Hippocampal formation (tissue), 2 donors: ENCODE data around the gene SMIM5.

Experiments used
- DNase-seq, 2 donors: peaks; one replicate each; lab custom pipeline; 2025; lab: John Stamatoyannopoulos, UW

Gene SMIM5

DNA sequence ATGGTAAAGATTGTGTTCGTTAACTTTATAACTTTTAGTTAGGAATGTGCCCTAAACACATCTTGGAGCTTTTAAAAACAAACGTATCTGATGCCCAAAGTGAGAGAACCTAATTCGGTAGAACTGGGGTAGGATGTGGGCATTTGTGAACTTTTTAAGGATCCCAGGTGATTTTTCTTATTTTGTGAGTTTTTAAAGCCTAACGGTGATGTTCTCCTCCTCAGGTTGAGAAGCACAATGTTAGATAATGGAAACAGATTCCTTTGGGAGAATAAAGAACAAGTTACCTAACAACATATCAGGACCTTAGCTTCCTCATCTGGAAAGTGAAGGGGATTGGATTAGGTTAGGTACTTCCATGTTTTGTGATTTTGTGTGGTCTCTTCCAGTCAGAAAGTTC is 34.6 kb downstream of the SMIM5 start:
- DNase-seq, result no peak

DNA sequence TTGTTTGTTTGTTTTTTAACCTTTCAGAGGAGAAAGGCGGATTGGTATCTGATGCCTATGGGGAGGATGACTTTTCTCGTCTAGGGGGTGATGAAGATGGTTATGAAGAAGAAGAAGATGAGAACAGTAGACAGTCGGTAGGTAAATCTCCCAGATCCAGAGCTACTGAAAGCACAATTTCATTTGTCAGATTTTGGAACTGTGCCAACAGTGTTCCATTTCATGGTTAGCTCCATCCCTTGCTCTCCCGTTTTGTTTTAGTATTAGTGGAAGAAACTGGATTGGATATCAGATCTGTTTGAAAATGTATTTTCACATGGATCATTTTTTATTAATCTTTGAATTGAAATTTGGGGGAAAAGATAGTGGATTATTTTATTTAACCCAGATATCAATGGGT is 35.3 kb downstream of the SMIM5 start:
- DNase-seq, result no peak

DNA sequence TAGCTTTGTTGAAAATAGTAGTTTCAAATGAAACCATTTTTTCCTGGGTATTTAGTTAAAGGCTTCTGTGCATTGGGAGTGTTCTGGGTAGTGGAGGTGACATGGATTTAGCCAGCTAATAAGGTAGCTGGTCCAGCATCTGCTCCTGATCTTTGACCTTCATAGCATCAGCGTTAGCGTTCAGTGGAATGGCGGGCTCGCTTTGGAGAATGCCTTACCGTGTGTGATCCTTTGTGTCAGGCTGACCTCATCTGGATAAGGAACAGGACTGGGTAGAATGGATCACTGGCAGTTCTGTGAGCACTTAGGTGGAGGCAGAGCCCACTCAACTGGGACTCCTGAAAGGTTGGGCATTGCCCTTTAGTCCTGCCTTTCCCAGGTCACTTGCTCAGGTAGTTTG is 37.6 kb downstream of the SMIM5 start:
- DNase-seq, result no peak

DNA sequence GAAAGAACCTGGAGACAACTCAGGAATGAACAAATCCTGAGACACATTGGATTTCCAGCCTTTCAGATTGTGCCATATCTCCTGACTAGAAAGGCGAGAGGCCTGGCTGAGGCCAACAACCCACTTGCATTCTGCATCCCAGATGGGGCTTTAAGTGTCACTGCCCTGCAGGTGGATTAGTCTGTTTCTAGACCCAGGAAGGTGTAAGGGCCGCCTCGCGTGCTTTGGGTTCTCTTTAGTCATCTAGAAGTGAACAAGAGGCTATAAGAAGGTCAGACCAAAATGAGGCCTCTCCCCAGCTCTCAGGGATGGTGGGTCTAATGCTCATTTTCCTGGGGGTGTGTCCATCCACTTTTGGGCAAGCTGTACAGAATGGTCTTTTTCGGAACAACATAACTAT is 38.8 kb downstream of the SMIM5 start:
- DNase-seq, result no peak

DNA sequence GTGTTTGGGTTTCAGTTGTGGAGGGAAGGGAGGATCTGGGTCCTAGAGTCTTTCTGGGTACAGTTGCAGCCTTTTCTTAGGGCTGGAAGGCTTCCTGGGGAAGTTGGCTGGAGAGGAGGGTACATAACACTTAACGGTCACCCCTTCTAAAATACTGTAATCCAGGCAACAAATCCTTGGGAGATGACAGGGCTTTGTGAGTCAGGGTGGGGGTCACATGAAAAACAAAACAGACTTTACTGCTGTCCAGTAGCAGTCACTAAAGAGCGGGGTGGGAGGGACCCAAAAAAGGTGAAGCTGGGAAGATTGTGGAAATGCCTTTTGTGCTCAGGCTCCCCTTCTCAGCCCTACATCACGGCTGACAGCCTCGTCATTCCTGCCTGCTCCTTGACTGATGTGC is 40.3 kb downstream of the SMIM5 start:
- no peak for DNase-seq

- no peak for DNase-seq
These were observed 43.2 kb downstream of the SMIM5 start for GRCh38 chr17:75676461-75676860.

GRCh38 chr17:75679706-75680211 is 46.5 kb downstream of the SMIM5 start:
- peak; percentile 29 to 61 for DNase-seq

DNA sequence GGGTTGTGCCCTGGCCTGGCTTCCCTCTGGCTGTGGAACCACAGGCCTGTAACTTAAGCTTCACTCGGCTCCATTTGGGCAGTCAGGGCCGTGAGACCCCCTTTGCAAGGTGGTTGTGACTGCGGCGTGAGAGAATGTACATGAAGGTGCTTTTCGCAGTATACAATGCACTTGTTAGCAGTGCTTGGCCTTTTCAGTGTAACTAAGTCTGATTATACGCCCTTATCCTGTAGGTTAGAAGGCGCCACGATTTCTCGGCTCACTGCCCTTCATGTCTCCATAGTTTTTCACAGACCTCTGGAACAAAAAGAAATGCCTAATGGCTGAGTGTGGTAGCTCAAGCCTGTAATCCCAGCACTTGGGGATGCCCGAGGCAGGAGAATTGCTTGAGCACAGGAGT is 47.2 kb downstream of the SMIM5 start:
- no peak for DNase-seq

GRCh38 chr17:75681289-75681688 is 48.1 kb downstream of the SMIM5 start:
- DNase-seq, result no peak

DNA sequence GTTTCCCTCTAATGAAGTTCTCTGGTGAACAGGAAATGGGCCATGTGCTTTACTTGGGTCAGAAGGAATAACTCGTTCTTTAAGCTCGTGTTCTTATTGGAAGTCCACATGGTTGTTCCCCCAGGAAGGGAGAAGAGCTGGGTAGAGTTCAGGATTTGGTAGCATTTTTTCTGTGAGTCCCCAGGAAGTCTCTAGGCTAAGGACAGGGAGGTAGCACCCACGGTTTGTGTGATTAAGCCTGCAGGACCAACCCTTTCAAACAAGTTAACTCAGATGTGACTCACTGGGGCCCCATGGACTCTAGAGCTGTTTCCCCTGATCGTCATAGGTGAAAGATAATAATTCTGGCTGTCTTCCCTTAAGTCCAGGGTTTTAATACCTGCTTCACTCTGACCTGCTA is 50.3 kb downstream of the SMIM5 start:
- no peak for DNase-seq

DNA sequence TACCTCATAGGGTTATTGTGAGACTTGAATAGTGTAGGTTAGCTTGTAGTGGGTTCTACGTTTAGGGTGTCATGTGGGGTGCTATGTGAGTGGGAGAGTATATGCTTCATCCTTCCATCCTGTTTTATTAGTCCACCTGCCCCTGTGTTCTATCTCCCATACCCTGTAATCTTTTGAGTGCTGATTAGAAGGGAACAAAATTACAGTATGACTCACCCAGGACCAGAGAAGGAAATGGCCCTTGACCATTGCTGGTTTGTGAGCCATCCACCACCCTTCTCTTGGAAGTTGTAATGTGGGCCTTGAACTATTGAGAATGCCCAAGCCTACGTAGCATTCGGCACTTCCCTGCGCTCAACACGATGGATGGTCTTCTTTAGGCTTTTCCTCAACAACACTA is 51.0 kb downstream of the SMIM5 start:
- no peak for DNase-seq

GRCh38 chr17:75684924-75685323 is 51.7 kb downstream of the SMIM5 start:
- DNase-seq, result peak in 1 of 2 donors; percentile 43

GRCh38 chr17:75685499-75685898 is 52.3 kb downstream of the SMIM5 start:
- DNase-seq, result no peak

DNA sequence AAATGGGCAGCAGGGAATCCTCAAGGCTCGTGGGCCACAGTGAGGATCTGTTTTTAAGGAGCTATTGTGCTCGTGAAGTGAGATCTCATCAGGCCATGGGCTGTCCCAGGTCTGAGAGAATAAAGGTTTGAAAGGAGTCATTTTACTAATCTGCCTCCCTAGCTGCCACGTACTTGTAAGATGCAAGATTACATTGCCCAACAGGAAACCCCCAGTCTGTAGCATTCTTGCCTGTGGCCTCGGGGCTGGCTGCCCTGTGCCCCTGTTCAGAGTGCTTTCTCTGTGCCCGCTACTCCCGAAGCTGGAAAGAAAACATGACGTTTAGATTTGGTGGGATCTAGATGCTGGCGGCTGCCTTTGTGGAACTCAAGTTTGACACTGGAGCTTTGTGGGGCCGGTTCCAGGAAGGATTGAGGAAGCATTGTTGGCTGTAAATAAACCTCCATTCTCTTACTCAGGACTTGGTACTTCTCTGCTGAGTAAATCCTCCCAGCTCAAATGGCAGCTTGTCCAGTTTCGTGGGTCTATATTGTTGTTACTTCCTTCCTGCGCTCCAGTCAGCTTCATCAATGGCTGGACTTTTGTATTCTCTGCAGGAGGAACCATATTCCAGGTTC is 55.1 kb downstream of the SMIM5 start:
- DNase-seq, result no peak

GRCh38 chr17:75689441-75689873 is 56.2 kb downstream of the SMIM5 start:
- DNase-seq, result no peak
